Endothelial cell of umbilical vein (primary cell): Measurements from ENCODE around the gene FAM221B. TPM values are rescaled to one million over a fixed set of nuclear protein-coding genes. Genes with fewer than 3 reads are reported as not detected.

Experiments used
- BruUV-seq: library from RNA; stranded (reverse); fragments of 400-500 nt; replicated peaks from 2 replicates; lab custom pipeline; 2021; lab: Mats Ljungman, UMichigan
- CTCF ChIA-PET: fragments of 300-600, 350-600 bp; sonication (Branson Sonifier 250); formaldehyde crosslinking; loops from one replicate; lab custom pipeline; 2021; ENCODE audit warnings: antibody characterized with exemption, inconsistent platforms; lab: Charles Lee
- POLR2A ChIA-PET: fragments of 300-600, 350-600 bp; sonication (Branson Sonifier 250); formaldehyde crosslinking; loops from one replicate; lab custom pipeline; 2021; ENCODE audit warnings: antibody characterized with exemption, inconsistent platforms; lab: Charles Lee
- DNase-seq: peaks from one replicate; pipeline ENCODE4 v3.0.0-alpha.2; 2011; ENCODE audit warnings: low read depth, low spot score
- FAIRE-seq: peaks from 2 replicates; lab custom pipeline; 2011; peaks lifted over from hg19 to GRCh38; lab: Jason Lieb, UNC
- H2AFZ ChIP-seq: 2 replicates; pipeline ENCODE4 v1.6.0; 2012; ENCODE audit warnings: low read depth, low read length, control low read depth, inconsistent platforms
- H3K27ac ChIP-seq: 2 replicates; pipeline ENCODE4 v1.5.1; 2011; ENCODE audit warnings: low read depth, mild to moderate bottlenecking, control low read depth, low read length, moderate library complexity; ENCODE audit not compliant: insufficient read depth
- H3K27me3 ChIP-seq, 2 experiments: 2 replicates each; pipeline versions ENCODE4 v1.6.0 to v1.6.1; 2011; ENCODE audit warnings: low read length in 2 of 2, mixed read lengths in 1 of 2; ENCODE audit not compliant: control insufficient read depth in 2 of 2, insufficient read depth in 2 of 2
- H3K36me3 ChIP-seq, 2 experiments: 2 replicates in 1 of 2; 3 replicates in 1 of 2; pipeline ENCODE4 v1.5.1; 2011; ENCODE audit warnings: low read length in 2 of 2, mild to moderate bottlenecking in 1 of 2, moderate library complexity in 1 of 2; ENCODE audit not compliant: control insufficient read depth in 2 of 2, insufficient read depth in 2 of 2; ENCODE audit errors: extremely low read depth in 1 of 2
- H3K4me1 ChIP-seq: 3 replicates; pipeline ENCODE4 v1.5.1; 2011; ENCODE audit warnings: mild to moderate bottlenecking, low read length; ENCODE audit not compliant: control insufficient read depth, insufficient read depth; ENCODE audit errors: extremely low read depth
- H3K4me2 ChIP-seq: 2 replicates; pipeline ENCODE4 v1.6.1; 2011; ENCODE audit warnings: low read length, control low read depth, mixed read lengths; ENCODE audit not compliant: insufficient read depth
- H3K4me3 ChIP-seq, 3 experiments: fragments of 200-600 bp in 1 of 3; sonication (generic), shearing (Covaris generic) in 1 of 3; replicated peaks in 1 of 3; 2 replicates each; pipeline ENCODE4 v1.5.1; 2011 to 2016; ENCODE audit warnings: control low read depth in 3 of 3, low read length in 3 of 3, mild to moderate bottlenecking in 2 of 3, inconsistent platforms in 1 of 3, low read depth in 1 of 3, moderate library complexity in 1 of 3; ENCODE audit not compliant: insufficient read depth in 1 of 3
- H3K79me2 ChIP-seq: 2 replicates; pipeline ENCODE4 v1.6.0; 2012; ENCODE audit warnings: low read length, inconsistent platforms; ENCODE audit not compliant: control insufficient read depth, insufficient read depth
- H3K9ac ChIP-seq: replicated peaks from 2 replicates; pipeline ENCODE3; 2011; ENCODE audit warnings: low read length, control low read depth; ENCODE audit not compliant: insufficient read depth; ENCODE audit errors: extremely low read depth
- H3K9me1 ChIP-seq: replicated peaks from 3 replicates; pipeline ENCODE4 v1.6.0; 2011; ENCODE audit warnings: mild to moderate bottlenecking, low read length; ENCODE audit not compliant: control insufficient read depth, insufficient read depth; ENCODE audit errors: extremely low read depth
- H3K9me3 ChIP-seq: replicated peaks from 2 replicates; pipeline ENCODE4 v1.5.1; 2012; ENCODE audit warnings: low read length, inconsistent platforms; ENCODE audit not compliant: control insufficient read depth, insufficient read depth
- H4K20me1 ChIP-seq: replicated peaks from 2 replicates; pipeline ENCODE3; 2011; ENCODE audit warnings: mild to moderate bottlenecking, low read length; ENCODE audit not compliant: control insufficient read depth, insufficient read depth; ENCODE audit errors: extremely low read depth
- EZH2 ChIP-seq: IDR thresholded peaks from 2 replicates; pipeline ENCODE4 v1.6.1; 2012; ENCODE audit warnings: borderline replicate concordance, low read depth, mild to moderate bottlenecking, moderate library complexity, low read length, inconsistent platforms; ENCODE audit not compliant: severe bottlenecking
- GATA2 ChIP-seq: IDR thresholded peaks from 2 replicates; pipeline ENCODE4 v1.7.0; 2011; ENCODE audit warnings: low read depth, mild to moderate bottlenecking, moderate library complexity, mixed read lengths, low read length; ENCODE audit not compliant: insufficient read length, insufficient read depth
- MAX ChIP-seq: IDR thresholded peaks from 2 replicates; pipeline ENCODE4 v1.6.1; 2011; ENCODE audit not compliant: insufficient read depth, insufficient read length
- MYC ChIP-seq: IDR thresholded peaks from one replicate; pipeline ENCODE4 v1.6.1; 2011; ENCODE audit warnings: mild to moderate bottlenecking, low read depth, low read length
- POLR2A ChIP-seq: IDR thresholded peaks from 2 replicates; pipeline ENCODE4 v1.6.1; 2012; ENCODE audit warnings: low read depth, mild to moderate bottlenecking, control low read depth, low read length
- POLR2AphosphoS5 ChIP-seq: IDR thresholded peaks from 2 replicates; pipeline ENCODE4 v1.6.1; 2012; ENCODE audit warnings: low read depth, mild to moderate bottlenecking, control low read depth, low read length, moderate library complexity; ENCODE audit not compliant: insufficient read depth
- dilution Hi-C: fragments of 300-500 bp; cut with MboI; formaldehyde crosslinking; loops from one replicate; pipeline ENCODE4 v1.15.0; 2019; ENCODE audit warnings: low sequenced_read_pairs; ENCODE audit not compliant: extremely low pct_ligation_motif_present
- intact Hi-C: fragments of 100-400 bp; cut with micrococcal nuclease; formaldehyde crosslinking; loops from one replicate; pipeline ENCODE4 v1.10.0; 2022
- polyA plus RNA-seq, 4 experiments: library from polyadenylated mRNA; depleted of rRNA in 3 of 4; stranded (reverse) in 3 of 4; unstranded in 1 of 4; fragments of >200 nt; gene quantifications; 2 replicates each; pipeline versions ENCODE4 v1.2.1 to v1.2.3, GENCODE V29; 2011 to 2012; ENCODE audit warnings: missing spikeins in 1 of 4
- total RNA-seq: library from RNA; stranded (reverse); gene quantifications from 2 replicates; pipeline ENCODE4 v1.2.3, GENCODE V29; 2021
- TF ChIP-seq, protein P1 (sequence below), 2 donors: IDR thresholded peaks; 1 replicate in 1 of 2; 2 replicates in 1 of 2; pipeline ENCODE4 v1.5.1; 2011; ENCODE audit warnings: low read length in 2 of 2, mild to moderate bottlenecking in 2 of 2, moderate library complexity in 2 of 2, control low read depth in 1 of 2, inconsistent platforms in 1 of 2, low read depth in 1 of 2; ENCODE audit not compliant: insufficient read depth in 1 of 2; ENCODE audit errors: extremely low read depth in 1 of 2

The FAM221B gene
- total and polyA plus RNA-seq, 2 donors (not counting 3 experiments of a cell fraction or from before 2014, with no cell fraction given): not detected

- Histone ChIP-seq H3K9me1 (no peaks in the 10 kb centered on the region), H3K4me3 (no peak overlapping the region), H3K9me3 (no peaks in the 10 kb centered on the region), H3K27ac (no peak overlapping the region), H3K79me2 (no peaks in the 10 kb centered on the region), H3K36me3 (no peaks in the 10 kb centered on the region), H3K4me2 (no peak overlapping the region), H3K4me1 (peaks cover 16% of the 10 kb centered on the region), H4K20me1 (no peaks in the 10 kb centered on the region), H3K27me3 (peaks cover 0 to 18% of the 10 kb centered on the region in 2 experiments), H2AFZ (no peak overlapping the region), H3K9ac (no peak overlapping the region)
- POLR2A ChIA-PET: no interaction called here
- TF ChIP-seq MYC (no peak), MAX (no peak), EZH2 (no peak), GATA2 (no peak), POLR2A (no peak), POLR2AphosphoS5 (no peak)
- TF ChIP-seq, protein P1, sequence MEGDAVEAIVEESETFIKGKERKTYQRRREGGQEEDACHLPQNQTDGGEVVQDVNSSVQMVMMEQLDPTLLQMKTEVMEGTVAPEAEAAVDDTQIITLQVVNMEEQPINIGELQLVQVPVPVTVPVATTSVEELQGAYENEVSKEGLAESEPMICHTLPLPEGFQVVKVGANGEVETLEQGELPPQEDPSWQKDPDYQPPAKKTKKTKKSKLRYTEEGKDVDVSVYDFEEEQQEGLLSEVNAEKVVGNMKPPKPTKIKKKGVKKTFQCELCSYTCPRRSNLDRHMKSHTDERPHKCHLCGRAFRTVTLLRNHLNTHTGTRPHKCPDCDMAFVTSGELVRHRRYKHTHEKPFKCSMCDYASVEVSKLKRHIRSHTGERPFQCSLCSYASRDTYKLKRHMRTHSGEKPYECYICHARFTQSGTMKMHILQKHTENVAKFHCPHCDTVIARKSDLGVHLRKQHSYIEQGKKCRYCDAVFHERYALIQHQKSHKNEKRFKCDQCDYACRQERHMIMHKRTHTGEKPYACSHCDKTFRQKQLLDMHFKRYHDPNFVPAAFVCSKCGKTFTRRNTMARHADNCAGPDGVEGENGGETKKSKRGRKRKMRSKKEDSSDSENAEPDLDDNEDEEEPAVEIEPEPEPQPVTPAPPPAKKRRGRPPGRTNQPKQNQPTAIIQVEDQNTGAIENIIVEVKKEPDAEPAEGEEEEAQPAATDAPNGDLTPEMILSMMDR (IDR thresholded peaks at IDR 0.05; ENCODE audit: extremely low read depth in 1 of 2, insufficient read depth in 1 of 2, low read depth in 1 of 2, low read length in 2 of 2): no peak
- DNase-seq (no peak), FAIRE-seq (no peak)
- CTCF ChIA-PET: interaction anchor here (1.0 to 1.8 kb wide), 2 partner anchors 16 to 39 kb away, joined by 4 to 10 read pairs; no protein-coding TSS in a partner anchor
- no TSS peak for BruUV-seq
- dilution Hi-C loops: no loop called here
- intact Hi-C loops: no loop called here
Measured at GRCh38 chr9:35842795-35843194, 14.3 kb upstream of the FAM221B start.
